ENCODE data around the gene GBE1.

GRCh38 chr3:81778678-81779182 lies 17.3 kb upstream of the GBE1 start:
- no peak for TF ChIP-seq CTCF (IDR thresholded peaks at IDR 0.05)
- no peak for TF ChIP-seq EZH2phosphoT487 (IDR thresholded peaks at IDR 0.05)
- no peak for TF ChIP-seq EZH2 (IDR thresholded peaks at IDR 0.05)

Measured in neural progenitor cell (in vitro differentiated cells).